NT2/D1 (cell line): ENCODE results near the gene CRAMP1.

ENCODE experiments used
- DNase-seq: peaks from one replicate; pipeline ENCODE4 v3.0.0-alpha.2; 2011; ENCODE audit warnings: low read depth, low spot score
- H3K27me3 ChIP-seq: 2 replicates; pipeline ENCODE4 v1.6.0; 2011; ENCODE audit warnings: mild to moderate bottlenecking; ENCODE audit not compliant: insufficient read length, insufficient read depth
- H3K36me3 ChIP-seq: 2 replicates; pipeline ENCODE4 v1.6.1; 2011; ENCODE audit warnings: mild to moderate bottlenecking, low read length, mixed read lengths; ENCODE audit not compliant: insufficient read depth, insufficient read length
- H3K4me1 ChIP-seq: 2 replicates; pipeline ENCODE4 v1.5.1; 2011; ENCODE audit not compliant: insufficient read depth, insufficient read length
- H3K4me3 ChIP-seq: 2 replicates; pipeline ENCODE4 v1.5.1; 2011; ENCODE audit warnings: low read depth; ENCODE audit not compliant: insufficient read length
- H3K9ac ChIP-seq: 2 replicates; pipeline ENCODE4 v1.6.0; 2011; ENCODE audit warnings: low read depth; ENCODE audit not compliant: insufficient read length
- H3K9me3 ChIP-seq: 2 replicates; pipeline ENCODE4 v1.5.1; 2011; ENCODE audit warnings: mild to moderate bottlenecking, low read length; ENCODE audit not compliant: insufficient read depth
- SUZ12 ChIP-seq: IDR thresholded peaks from 2 replicates; pipeline ENCODE4 v1.6.1; 2011; ENCODE audit not compliant: insufficient read length, insufficient read depth; ENCODE audit errors: extremely low read depth
- YY1 ChIP-seq: IDR thresholded peaks from 2 replicates; pipeline ENCODE4 v1.6.1; 2011; ENCODE audit not compliant: insufficient read length, insufficient read depth
- ZNF274 ChIP-seq: IDR thresholded peaks from 2 replicates; pipeline ENCODE4 v1.6.1; 2011; ENCODE audit warnings: mild to moderate bottlenecking, low read depth, low read length

CRAMP1 gene

DNA sequence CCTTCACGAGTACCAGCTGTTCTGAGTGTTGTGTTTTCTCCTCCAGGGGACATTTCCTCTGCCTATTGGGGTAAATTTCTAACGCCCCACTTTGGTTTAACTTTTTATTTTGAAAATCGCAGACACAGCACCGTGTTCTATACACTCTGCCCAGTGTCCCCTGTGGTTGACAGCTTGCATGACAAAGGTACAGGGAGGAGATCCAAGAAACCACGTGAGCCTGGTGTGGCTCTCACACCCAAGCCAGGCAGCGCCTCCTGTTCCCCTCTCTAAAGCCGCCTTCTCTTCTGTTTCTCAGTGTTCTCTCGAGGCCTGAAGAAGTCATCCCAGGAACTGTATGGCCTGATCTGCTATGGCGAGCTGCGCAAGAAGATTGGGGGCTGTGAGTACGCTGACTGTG, 25.4 kb downstream of the CRAMP1 start:
- peaks cover 88% of the 10 kb centered on the region for H3K36me3 ChIP-seq
- TF ChIP-seq SUZ12 (no peak), YY1 (no peak), ZNF274 (no peak)
- H3K4me3 ChIP-seq = no peak overlapping the region
- H3K4me1 ChIP-seq = no peaks in the 10 kb centered on the region
- no peak for DNase-seq
- H3K9me3 ChIP-seq = no peaks in the 10 kb centered on the region
- H3K27me3 ChIP-seq = no peaks in the 10 kb centered on the region
- H3K9ac ChIP-seq = no peak overlapping the region

DNA sequence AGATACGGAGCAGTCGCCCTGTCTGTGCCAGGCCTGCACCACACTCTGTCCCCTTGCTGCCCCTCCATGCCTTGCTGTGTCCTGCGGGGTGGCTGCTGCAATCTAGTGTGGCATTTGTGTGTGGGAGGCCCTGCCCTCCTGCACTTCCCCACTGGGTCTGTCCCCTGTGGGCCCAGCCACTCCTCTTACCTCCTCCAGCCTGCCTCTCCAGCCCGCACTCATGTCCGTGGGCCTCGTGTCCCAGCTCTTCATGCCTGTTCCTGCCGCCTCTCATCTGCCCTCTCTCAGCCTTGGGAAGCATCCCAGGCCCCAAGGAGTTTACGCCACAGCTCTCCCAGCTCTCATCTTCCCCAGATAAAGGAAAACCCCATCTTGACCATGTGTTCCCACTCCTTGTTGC, 26.6 kb downstream of the CRAMP1 start:
- no peaks in the 10 kb centered on the region for H3K4me1 ChIP-seq
- H3K27me3 ChIP-seq = no peaks in the 10 kb centered on the region
- H3K4me3 ChIP-seq = no peak overlapping the region
- no peak overlapping the region for H3K9ac ChIP-seq
- TF ChIP-seq ZNF274 (no peak), YY1 (no peak), SUZ12 (no peak)
- no peaks in the 10 kb centered on the region for H3K9me3 ChIP-seq
- peaks cover 89% of the 10 kb centered on the region for H3K36me3 ChIP-seq
- DNase-seq = no peak

DNA sequence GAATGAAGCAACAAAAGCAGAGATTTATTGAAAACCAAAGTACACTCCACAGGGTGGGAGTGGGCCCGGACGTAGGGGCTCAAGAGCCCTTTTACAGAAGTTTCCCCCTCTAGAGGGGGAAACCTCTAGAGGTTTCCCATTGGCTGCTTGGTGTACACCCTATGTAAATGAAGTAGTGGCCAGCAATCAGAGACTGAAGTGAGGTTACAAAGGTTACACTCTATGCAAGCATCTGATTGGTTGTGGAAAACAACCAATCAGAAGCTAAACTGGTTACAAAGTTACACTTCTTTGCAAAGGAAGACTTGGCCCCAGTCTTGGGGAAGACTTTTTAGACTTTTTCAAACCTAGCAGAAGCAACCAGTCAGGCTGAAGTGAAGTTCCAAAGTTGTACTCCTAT, 27.1 kb downstream of the CRAMP1 start:
- Histone ChIP-seq H3K27me3 (no peaks in the 10 kb centered on the region), H3K9me3 (no peaks in the 10 kb centered on the region), H3K4me1 (no peaks in the 10 kb centered on the region), H3K4me3 (no peak overlapping the region), H3K36me3 (peaks cover 89% of the 10 kb centered on the region), H3K9ac (no peak overlapping the region)
- no peak for TF ChIP-seq ZNF274
- no peak for TF ChIP-seq SUZ12
- TF ChIP-seq YY1 = no peak
- no peak for DNase-seq

DNA sequence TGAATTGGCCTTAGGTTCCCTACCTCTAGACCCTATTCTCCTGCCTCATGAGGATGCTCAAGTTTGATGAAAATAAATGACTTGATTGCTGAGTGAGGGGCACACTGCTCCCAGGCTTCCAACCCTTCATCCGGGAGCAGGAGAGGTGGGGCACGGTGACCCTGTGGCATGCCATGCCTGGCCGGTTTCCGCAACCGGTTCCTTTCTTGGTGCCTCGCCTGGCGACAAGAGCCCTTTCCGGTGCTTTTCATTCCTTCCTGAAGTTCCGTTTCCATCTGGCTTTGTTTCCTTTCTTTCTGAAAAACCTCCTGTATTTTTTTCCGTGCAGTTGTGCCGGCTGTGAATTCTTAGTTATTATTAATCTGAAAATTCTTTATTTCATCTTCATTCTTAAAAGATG, 27.7 kb downstream of the CRAMP1 start:
- no peak overlapping the region for H3K4me3 ChIP-seq
- H3K9ac ChIP-seq = no peak overlapping the region
- H3K4me1 ChIP-seq = no peaks in the 10 kb centered on the region
- peaks cover 88% of the 10 kb centered on the region for H3K36me3 ChIP-seq
- H3K9me3 ChIP-seq = no peaks in the 10 kb centered on the region
- no peaks in the 10 kb centered on the region for H3K27me3 ChIP-seq
- no peak for TF ChIP-seq SUZ12
- TF ChIP-seq ZNF274 = no peak
- no peak for TF ChIP-seq YY1
- no peak for DNase-seq

DNA sequence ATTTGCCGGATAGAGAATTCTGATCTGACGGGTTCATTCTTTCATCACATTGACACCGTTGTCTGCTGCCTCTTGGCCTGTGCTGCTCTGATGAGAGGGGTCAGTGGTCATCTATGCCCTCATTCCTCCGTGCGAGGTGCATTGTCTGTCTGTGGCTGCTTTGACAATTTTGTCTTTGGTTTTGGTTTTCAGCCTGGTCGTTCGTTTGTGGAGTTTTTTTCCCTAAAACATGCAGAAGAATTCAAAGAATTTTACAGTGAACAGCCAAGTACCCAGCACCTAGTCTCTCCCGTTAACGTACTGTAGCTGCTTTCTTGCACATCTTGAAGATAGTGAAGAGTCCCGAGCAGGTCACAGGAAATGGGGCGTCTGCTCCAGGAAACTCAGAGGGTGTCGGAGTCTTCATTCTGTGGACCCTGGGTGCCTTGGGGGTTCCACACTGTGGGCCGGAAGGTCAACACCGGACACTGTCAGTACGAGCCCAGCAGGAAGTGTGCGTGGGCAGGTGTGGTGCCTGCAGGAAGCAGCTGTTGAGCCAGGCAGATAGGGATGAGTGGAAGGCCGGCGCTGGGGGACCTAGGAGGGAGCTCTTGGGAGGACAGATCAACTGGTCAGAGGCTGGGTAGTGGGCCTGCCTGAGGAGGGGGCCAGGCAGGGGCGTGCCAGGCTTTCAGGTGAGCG, 28.2 kb downstream of the CRAMP1 start:
- TF ChIP-seq ZNF274 = no peak
- no peak for TF ChIP-seq YY1
- TF ChIP-seq SUZ12 = no peak
- DNase-seq = no peak
- Histone ChIP-seq H3K36me3 (peaks cover 84% of the 10 kb centered on the region), H3K4me1 (no peaks in the 10 kb centered on the region), H3K4me3 (no peak overlapping the region), H3K9me3 (no peaks in the 10 kb centered on the region), H3K9ac (no peak overlapping the region), H3K27me3 (no peaks in the 10 kb centered on the region)

DNA sequence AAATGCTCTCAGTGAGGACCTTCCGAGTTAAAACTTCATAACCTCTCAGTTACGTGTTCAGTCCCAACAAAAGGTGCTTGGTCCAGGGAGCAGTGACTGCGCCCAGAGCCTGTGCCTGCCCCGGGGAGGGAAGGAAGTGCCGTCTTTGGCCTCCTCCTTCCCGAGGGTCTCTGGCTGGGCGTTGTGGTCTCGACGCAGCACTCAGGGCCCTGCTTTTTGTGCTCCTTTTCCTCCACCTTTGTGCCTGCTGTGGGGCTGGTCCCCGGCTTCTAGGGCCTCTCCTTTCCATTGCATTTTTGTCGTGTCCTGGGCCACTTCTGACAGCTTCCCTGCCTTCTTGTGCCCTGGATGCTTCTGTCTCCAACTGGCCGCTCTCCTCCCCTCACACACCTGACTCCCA, 29.1 kb downstream of the CRAMP1 start:
- H3K27me3 ChIP-seq = no peaks in the 10 kb centered on the region
- H3K4me1 ChIP-seq = peaks cover 4% of the 10 kb centered on the region
- H3K36me3 ChIP-seq = peaks cover 85% of the 10 kb centered on the region
- no peaks in the 10 kb centered on the region for H3K9me3 ChIP-seq
- no peak overlapping the region for H3K9ac ChIP-seq
- no peak for DNase-seq
- no peak for TF ChIP-seq ZNF274
- no peak for TF ChIP-seq SUZ12
- TF ChIP-seq YY1 = no peak
- no peak overlapping the region for H3K4me3 ChIP-seq

DNA sequence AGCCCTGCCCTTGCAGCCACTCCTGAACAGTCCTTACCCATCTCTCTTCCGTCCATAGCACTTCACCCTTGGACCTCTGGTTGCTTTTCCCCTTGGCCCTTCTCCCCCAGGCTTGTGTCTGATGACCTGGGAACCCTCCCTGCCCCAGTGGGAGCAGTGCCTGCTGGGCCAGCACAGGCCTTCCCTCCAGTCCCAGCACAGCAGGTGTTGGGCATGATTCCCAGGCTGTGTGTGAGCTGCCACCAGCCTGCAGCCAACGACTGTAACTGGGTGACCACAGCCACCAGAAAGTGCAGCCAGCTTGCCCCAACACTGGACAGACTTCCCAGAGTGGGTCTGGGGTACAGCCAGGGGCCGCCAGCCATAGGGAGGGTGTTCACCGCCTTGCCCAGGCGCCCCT, 30.0 kb downstream of the CRAMP1 start:
- Histone ChIP-seq H3K9ac (no peak overlapping the region), H3K4me3 (no peak overlapping the region), H3K27me3 (no peaks in the 10 kb centered on the region), H3K9me3 (no peaks in the 10 kb centered on the region), H3K4me1 (peaks cover 4% of the 10 kb centered on the region), H3K36me3 (peaks cover 83% of the 10 kb centered on the region)
- DNase-seq = no peak
- TF ChIP-seq SUZ12 = no peak
- no peak for TF ChIP-seq YY1
- TF ChIP-seq ZNF274 = no peak

DNA sequence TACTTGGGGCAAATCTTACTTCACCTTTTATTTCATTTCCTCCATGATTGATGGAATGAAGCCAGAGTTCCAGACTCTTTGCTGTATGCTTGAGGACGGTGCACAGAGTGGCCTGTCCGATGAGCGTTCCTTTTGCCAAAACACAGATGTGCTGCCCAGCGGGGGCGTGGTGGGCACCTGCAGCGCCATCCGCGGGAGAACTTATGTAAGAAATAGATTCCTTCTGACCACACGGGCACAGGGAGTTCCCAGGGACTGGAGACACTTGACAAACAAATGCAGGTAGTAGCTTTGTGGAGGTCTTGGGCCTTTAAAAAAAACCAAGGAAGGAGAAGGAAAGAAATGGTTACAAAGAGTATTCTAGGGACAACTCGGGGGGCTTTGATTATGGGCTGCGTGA, 30.6 kb downstream of the CRAMP1 start:
- Histone ChIP-seq H3K4me3 (no peak overlapping the region), H3K9ac (no peak overlapping the region), H3K4me1 (peaks cover 4% of the 10 kb centered on the region), H3K36me3 (peaks cover 77% of the 10 kb centered on the region), H3K27me3 (no peaks in the 10 kb centered on the region), H3K9me3 (no peaks in the 10 kb centered on the region)
- TF ChIP-seq ZNF274 (no peak), SUZ12 (no peak), YY1 (no peak)
- no peak for DNase-seq
